Endodermal cell (in vitro differentiated cells): Measurements from ENCODE around the gene DGKZ. TPM values are rescaled to one million over a fixed set of nuclear protein-coding genes. Genes with fewer than 3 reads are reported as not detected.

Experiments
- DNase-seq: peaks from one replicate; pipeline ENCODE4 v3.0.0-alpha.2; 2017
- H3K27ac ChIP-seq: 2 replicates; pipeline ENCODE4 v1.5.1; 2013; ENCODE audit warnings: mild to moderate bottlenecking, low read depth, low read length, moderate library complexity
- H3K27me3 ChIP-seq: 2 replicates; pipeline ENCODE4 v1.6.1; 2013; ENCODE audit warnings: mild to moderate bottlenecking, low read length, moderate library complexity; ENCODE audit not compliant: insufficient read depth, control insufficient read depth, poor library complexity, severe bottlenecking
- H3K36me3 ChIP-seq: 2 replicates; pipeline ENCODE4 v1.7.0; 2013; ENCODE audit warnings: mild to moderate bottlenecking, low read length, moderate library complexity; ENCODE audit not compliant: control insufficient read depth, insufficient read depth
- H3K4me1 ChIP-seq: one replicate; pipeline ENCODE4 v1.7.0; 2013; ENCODE audit warnings: low read length; ENCODE audit not compliant: control insufficient read depth, insufficient read depth
- H3K4me3 ChIP-seq: 2 replicates; pipeline ENCODE4 v1.5.1; 2013; ENCODE audit warnings: mild to moderate bottlenecking, low read length, moderate library complexity
- H3K9ac ChIP-seq: 2 replicates; pipeline ENCODE4 v1.6.1; 2013; ENCODE audit warnings: mild to moderate bottlenecking, low read length, moderate library complexity; ENCODE audit not compliant: poor library complexity, severe bottlenecking; ENCODE audit errors: extremely low read depth
- H3K9me3 ChIP-seq: 2 replicates; pipeline ENCODE4 v1.6.1; 2013; ENCODE audit warnings: mild to moderate bottlenecking, low read length, moderate library complexity; ENCODE audit not compliant: control insufficient read depth
- H3K27ac Mint-ChIP-seq: 2 replicates; pipeline ENCODE4 v1.8.0; 2020; ENCODE audit warnings: mixed read lengths
- H3K27me3 Mint-ChIP-seq: 2 replicates; pipeline ENCODE4 v1.8.0; 2021; ENCODE audit warnings: mild to moderate bottlenecking, mixed read lengths; ENCODE audit not compliant: insufficient read depth
- H3K36me3 Mint-ChIP-seq: 2 replicates; pipeline ENCODE4 v1.8.0; 2020; ENCODE audit warnings: low read depth, mixed read lengths
- H3K4me1 Mint-ChIP-seq: 2 replicates; pipeline ENCODE4 v1.8.0; 2020; ENCODE audit warnings: mixed read lengths
- H3K4me3 Mint-ChIP-seq: 2 replicates; pipeline ENCODE4 v1.8.0; 2020; ENCODE audit warnings: mild to moderate bottlenecking, moderate library complexity, mixed read lengths
- H3K9me3 Mint-ChIP-seq: 2 replicates; pipeline ENCODE4 v1.8.0; 2020; ENCODE audit warnings: mild to moderate bottlenecking, mixed read lengths
- WGBS, 2 experiments: methylation state at CpG; one replicate each; pipeline versions ENCODE4 v1.1.5 to v1.1.7; 2013; ENCODE audit warnings: missing lambda C conversion rate in 2 of 2, mixed read lengths in 1 of 2; ENCODE audit not compliant: insufficient coverage in 1 of 2, insufficient read length in 1 of 2; 5-methylcytosine and 5-hydroxymethylcytosine counted together
- total RNA-seq, 2 donors: library from RNA; stranded (reverse); fragmentation: NEBNext Ultra II Directional in 1 of 2; extraction: Animal tissue kit (Norgen Biotek cat#: 25700) in 1 of 2; gene quantifications; 2 replicates in 1 of 2; 3 replicates in 1 of 2; pipeline ENCODE4 v1.2.1, GENCODE V29; 2021
- TF ChIP-seq, protein P1 (sequence below): fragments of 200-600 bp; sonication (generic); conservative IDR thresholded peaks from 2 replicates; pipeline ENCODE4 v1.5.0; 2021; ENCODE audit warnings: antibody characterized with exemption, mild to moderate bottlenecking

The DGKZ gene
- total RNA-seq, 2 donors from 2014 or later, result 49.6 to 57.3 TPM

DNA sequence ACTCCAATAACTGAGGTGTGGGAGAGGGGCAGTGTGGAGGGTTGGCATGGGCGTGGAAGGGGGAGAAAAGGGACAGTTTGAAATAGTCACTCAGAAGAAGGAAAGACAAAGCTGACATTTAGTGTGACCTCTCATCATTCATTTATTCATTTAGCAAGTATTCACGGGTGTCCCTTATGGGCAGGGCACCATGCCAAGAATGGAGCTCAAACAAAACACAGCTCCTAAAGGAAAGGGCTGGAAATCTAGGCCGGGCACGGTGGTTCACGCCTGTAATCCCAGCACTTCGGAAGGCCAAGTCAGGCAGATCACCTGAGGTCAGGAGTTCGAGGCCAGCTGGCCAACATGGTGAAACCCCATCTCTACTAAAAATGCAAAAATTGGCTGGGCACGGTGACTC lies 19.4 kb upstream of the DGKZ start:
- H3K9me3 Mint-ChIP-seq, result no peaks in the 10 kb centered on the region

DNA sequence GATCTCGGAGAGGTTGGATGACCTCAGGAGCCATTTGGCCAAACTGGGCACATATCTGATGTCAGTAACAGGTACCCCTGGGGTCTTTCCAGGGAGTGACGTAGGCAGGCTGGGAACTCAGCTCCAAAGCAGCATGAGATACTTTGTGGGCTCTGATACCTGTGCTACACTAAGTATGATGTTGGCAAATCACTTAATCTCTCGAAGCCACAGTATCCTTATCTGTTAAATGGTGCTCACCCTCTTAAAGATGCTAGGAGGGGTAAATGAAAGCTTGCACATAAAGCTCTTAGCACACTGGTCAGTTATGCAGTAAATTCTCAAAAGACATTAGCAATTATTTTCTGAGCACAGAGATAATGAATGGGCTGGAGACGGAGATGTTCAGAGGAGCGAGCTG lies 17.1 kb upstream of the DGKZ start:
- Histone ChIP-seq H3K36me3 (no peaks in the 10 kb centered on the region), H3K27ac (peak overlapping the region; percentile 62), H3K4me3 (no peak overlapping the region), H3K9ac (no peak overlapping the region), H3K27me3 (peaks cover 56% of the 10 kb centered on the region), H3K4me1 (peaks cover 6% of the 10 kb centered on the region), H3K9me3 (no peaks in the 10 kb centered on the region)
- 61 to 79% methylated on average over 5 of the region's 5 CpGs for WGBS, 2 experiments
- Mint-ChIP-seq H3K27ac (no peak overlapping the region), H3K9me3 (no peaks in the 10 kb centered on the region), H3K4me1 (peaks cover 14% of the 10 kb centered on the region), H3K36me3 (no peaks in the 10 kb centered on the region), H3K27me3 (peaks cover 69% of the 10 kb centered on the region), H3K4me3 (no peak overlapping the region)
- TF ChIP-seq, protein P1, sequence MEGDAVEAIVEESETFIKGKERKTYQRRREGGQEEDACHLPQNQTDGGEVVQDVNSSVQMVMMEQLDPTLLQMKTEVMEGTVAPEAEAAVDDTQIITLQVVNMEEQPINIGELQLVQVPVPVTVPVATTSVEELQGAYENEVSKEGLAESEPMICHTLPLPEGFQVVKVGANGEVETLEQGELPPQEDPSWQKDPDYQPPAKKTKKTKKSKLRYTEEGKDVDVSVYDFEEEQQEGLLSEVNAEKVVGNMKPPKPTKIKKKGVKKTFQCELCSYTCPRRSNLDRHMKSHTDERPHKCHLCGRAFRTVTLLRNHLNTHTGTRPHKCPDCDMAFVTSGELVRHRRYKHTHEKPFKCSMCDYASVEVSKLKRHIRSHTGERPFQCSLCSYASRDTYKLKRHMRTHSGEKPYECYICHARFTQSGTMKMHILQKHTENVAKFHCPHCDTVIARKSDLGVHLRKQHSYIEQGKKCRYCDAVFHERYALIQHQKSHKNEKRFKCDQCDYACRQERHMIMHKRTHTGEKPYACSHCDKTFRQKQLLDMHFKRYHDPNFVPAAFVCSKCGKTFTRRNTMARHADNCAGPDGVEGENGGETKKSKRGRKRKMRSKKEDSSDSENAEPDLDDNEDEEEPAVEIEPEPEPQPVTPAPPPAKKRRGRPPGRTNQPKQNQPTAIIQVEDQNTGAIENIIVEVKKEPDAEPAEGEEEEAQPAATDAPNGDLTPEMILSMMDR, result no peak
- DNase-seq, result no peak

More for the DNA sequence above, 19.4 kb upstream of the DGKZ start:
- 91 to 94% methylated on average over 7 to 8 of the region's 8 CpGs for WGBS, 2 experiments
- Histone ChIP-seq H3K36me3 (no peaks in the 10 kb centered on the region), H3K4me3 (no peak overlapping the region), H3K4me1 (peaks cover 6% of the 10 kb centered on the region), H3K27me3 (peaks cover 33% of the 10 kb centered on the region), H3K27ac (no peak overlapping the region), H3K9me3 (no peaks in the 10 kb centered on the region), H3K9ac (no peak overlapping the region)
- TF ChIP-seq, protein P1, result no peak
- Mint-ChIP-seq H3K4me3 (no peak overlapping the region), H3K27ac (no peak overlapping the region), H3K36me3 (no peaks in the 10 kb centered on the region), H3K27me3 (peaks cover 48% of the 10 kb centered on the region), H3K4me1 (peaks cover 11% of the 10 kb centered on the region)
- no peak for DNase-seq

DNA sequence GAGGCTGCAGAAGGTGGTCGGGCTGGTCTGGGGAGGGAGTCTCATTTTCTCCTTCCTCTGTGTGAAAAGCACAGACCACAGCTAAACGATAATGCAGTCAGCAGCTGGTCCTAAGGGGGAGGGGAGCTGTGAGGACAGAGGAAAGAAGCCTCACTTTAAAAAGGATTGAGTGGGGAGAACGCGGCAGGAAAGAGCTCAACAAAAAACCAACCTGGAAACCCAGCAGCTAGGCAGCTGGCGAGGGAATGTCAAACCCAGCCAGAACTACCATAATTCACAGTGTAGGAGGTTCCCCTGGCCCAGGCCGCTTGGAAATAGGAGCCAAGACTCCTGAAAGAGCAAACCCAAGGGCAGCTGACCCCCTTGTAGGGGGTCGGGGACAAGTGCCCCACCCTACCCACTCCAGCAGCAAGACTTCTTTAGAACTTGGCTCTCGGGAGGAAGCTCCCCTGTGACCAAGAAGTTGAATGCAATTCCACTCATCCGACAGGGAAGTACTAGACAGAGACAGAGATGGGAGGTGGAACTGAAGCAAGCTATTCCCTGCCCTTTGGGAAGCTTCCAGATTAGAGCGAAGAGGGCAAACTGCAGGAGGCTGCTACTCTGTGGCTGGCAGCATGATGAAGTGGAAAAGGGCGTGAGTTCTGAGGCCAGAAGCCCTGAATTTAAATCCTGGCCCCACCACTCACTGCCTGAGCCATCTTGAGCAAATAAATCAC lies 16.5 kb upstream of the DGKZ start:
- no peak overlapping the region for H3K27ac Mint-ChIP-seq
- WGBS, 2 experiments, result 22 to 41% methylated on average over 8 to 11 of the region's 11 CpGs
- no peaks in the 10 kb centered on the region for H3K36me3 ChIP-seq
- H3K4me3 ChIP-seq, result no peak overlapping the region
- H3K36me3 Mint-ChIP-seq, result no peaks in the 10 kb centered on the region
- peaks cover 15% of the 10 kb centered on the region for H3K4me1 Mint-ChIP-seq
- peaks cover 6% of the 10 kb centered on the region for H3K4me1 ChIP-seq
- TF ChIP-seq, protein P1, result no peak
- H3K4me3 Mint-ChIP-seq, result no peak overlapping the region
- no peaks in the 10 kb centered on the region for H3K9me3 Mint-ChIP-seq
- no peak overlapping the region for H3K9ac ChIP-seq
- peak overlapping the region; percentile 62 for H3K27ac ChIP-seq
- peaks cover 73% of the 10 kb centered on the region for H3K27me3 Mint-ChIP-seq
- no peaks in the 10 kb centered on the region for H3K9me3 ChIP-seq
- peaks cover 62% of the 10 kb centered on the region for H3K27me3 ChIP-seq
- peak; percentile 55 for DNase-seq
